ENCODE results near the gene PFKFB4. TPM values are rescaled to one million over a fixed set of nuclear protein-coding genes. Genes with fewer than 3 reads are reported as not detected.

The PFKFB4 gene
- total and polyA plus RNA-seq, 2 experiments from 2014 or later, result 8.6 to 22.9 TPM

DNA sequence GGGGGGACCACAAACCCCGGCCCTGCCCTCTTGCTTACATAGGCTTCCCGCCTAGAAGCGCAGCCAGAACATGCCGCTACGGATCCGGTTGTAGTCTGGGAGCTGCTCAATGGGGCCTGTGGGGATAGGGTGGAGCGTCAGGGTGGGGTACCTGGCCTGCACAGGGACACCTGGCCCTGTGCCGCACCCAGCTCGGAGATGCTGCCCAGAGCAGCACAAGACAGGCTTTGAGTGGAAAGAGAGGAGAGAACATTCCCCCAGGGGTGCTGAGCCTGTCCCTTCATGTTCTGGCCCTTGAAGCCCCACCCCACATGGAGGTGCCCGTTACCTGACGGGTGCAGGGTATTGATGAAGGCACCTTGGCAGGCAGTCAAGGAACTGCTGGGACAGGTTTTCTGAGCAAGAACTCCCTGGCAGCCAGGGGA is 42.5 kb upstream of the PFKFB4 start:
- Histone ChIP-seq H3K4me1 (ENCODE audit: insufficient read depth) (peaks cover 17% of the 10 kb centered on the region; the same call in 1 of the 2 replicates), H3K36me3 (ENCODE audit: insufficient read depth) (peaks cover 10% of the 10 kb centered on the region), H3F3A (replicated peaks; ENCODE audit: low read depth) (0 out of 2 replicates have a peak, but pooled peaks cover 7% of the 10 kb centered on the region), H2AFZ (no peak overlapping the region), H4K20me1 (replicated peaks; ENCODE audit: insufficient read depth) (peaks cover 7% of the 10 kb centered on the region), H3K4me3 (no peak overlapping the region), H3K9me2 (ENCODE audit: insufficient read depth) (no peaks in the 10 kb centered on the region), H3K4me2 (no peak overlapping the region), H3K79me2 (replicated peaks; ENCODE audit: insufficient read depth) (no peaks in the 10 kb centered on the region), H3K27ac (ENCODE audit: low read depth) (no peak overlapping the region), H3K27me3 (ENCODE audit: insufficient read depth) (peaks cover 7% of the 10 kb centered on the region; the same call in 1 of the 2 replicates)
- H3K4me3 Mint-ChIP-seq, result no peak overlapping the region
- DNase-seq (ENCODE audit: low spot score) (no peak), ATAC-seq (no peak)
- peaks cover 61% of the 10 kb centered on the region for H3K36me3 Mint-ChIP-seq (ENCODE audit: low read depth)
- H3K27ac Mint-ChIP-seq, result no peak overlapping the region
- TF ChIP-seq POLR2AphosphoS5 (IDR thresholded peaks at IDR 0.05; ENCODE audit: low read depth), result no peak
- TF ChIP-seq, protein P1, sequence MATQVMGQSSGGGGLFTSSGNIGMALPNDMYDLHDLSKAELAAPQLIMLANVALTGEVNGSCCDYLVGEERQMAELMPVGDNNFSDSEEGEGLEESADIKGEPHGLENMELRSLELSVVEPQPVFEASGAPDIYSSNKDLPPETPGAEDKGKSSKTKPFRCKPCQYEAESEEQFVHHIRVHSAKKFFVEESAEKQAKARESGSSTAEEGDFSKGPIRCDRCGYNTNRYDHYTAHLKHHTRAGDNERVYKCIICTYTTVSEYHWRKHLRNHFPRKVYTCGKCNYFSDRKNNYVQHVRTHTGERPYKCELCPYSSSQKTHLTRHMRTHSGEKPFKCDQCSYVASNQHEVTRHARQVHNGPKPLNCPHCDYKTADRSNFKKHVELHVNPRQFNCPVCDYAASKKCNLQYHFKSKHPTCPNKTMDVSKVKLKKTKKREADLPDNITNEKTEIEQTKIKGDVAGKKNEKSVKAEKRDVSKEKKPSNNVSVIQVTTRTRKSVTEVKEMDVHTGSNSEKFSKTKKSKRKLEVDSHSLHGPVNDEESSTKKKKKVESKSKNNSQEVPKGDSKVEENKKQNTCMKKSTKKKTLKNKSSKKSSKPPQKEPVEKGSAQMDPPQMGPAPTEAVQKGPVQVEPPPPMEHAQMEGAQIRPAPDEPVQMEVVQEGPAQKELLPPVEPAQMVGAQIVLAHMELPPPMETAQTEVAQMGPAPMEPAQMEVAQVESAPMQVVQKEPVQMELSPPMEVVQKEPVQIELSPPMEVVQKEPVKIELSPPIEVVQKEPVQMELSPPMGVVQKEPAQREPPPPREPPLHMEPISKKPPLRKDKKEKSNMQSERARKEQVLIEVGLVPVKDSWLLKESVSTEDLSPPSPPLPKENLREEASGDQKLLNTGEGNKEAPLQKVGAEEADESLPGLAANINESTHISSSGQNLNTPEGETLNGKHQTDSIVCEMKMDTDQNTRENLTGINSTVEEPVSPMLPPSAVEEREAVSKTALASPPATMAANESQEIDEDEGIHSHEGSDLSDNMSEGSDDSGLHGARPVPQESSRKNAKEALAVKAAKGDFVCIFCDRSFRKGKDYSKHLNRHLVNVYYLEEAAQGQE (IDR thresholded peaks at IDR 0.05; ENCODE audit: unreplicated experiment), result no peak
- TF ChIP-seq STAT1 (IDR thresholded peaks at IDR 0.05; ENCODE audit: unreplicated experiment), result no peak
- TF ChIP-seq CTCF (conservative IDR thresholded peaks at IDR 0.05; ENCODE audit: low read depth in 2 of 2), result no peak
- no peak for TF ChIP-seq ZNF331 (CRISPR knock-in tag; IDR thresholded peaks at IDR 0.05; ENCODE audit: low read depth)
- no peak for TF ChIP-seq ZNF114 (CRISPR knock-in tag; IDR thresholded peaks at IDR 0.05)
- TF ChIP-seq JUNB (IDR thresholded peaks at IDR 0.05; ENCODE audit: unreplicated experiment), result no peak
- no peak for TF ChIP-seq CREB1 (CRISPR knock-in tag; IDR thresholded peaks at IDR 0.05; ENCODE audit: low read depth)
- TF ChIP-seq ZNF462 (CRISPR knock-in tag; IDR thresholded peaks at IDR 0.05), result no peak
- TF ChIP-seq EZH2 (IDR thresholded peaks at IDR 0.05; ENCODE audit: low read depth, unreplicated experiment), result no peak
- TF ChIP-seq EZH2phosphoT487 (IDR thresholded peaks at IDR 0.05; ENCODE audit: unreplicated experiment), result no peak
- TF ChIP-seq, protein P2, sequence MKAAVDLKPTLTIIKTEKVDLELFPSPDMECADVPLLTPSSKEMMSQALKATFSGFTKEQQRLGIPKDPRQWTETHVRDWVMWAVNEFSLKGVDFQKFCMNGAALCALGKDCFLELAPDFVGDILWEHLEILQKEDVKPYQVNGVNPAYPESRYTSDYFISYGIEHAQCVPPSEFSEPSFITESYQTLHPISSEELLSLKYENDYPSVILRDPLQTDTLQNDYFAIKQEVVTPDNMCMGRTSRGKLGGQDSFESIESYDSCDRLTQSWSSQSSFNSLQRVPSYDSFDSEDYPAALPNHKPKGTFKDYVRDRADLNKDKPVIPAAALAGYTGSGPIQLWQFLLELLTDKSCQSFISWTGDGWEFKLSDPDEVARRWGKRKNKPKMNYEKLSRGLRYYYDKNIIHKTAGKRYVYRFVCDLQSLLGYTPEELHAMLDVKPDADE (IDR thresholded peaks at IDR 0.05), result no peak
- TF ChIP-seq NANOG (IDR thresholded peaks at IDR 0.05; ENCODE audit: borderline replicate concordance), result no peak
- no peaks in the 10 kb centered on the region for H3K9me3 Mint-ChIP-seq
- H3K27me3 Mint-ChIP-seq (ENCODE audit: insufficient read depth, low read depth, poor library complexity), result peaks cover 26% of the 10 kb centered on the region
- H3K4me1 Mint-ChIP-seq, result peaks cover 12% of the 10 kb centered on the region
